Left hindlimb (tissue), 1 donor: ENCODE data around the gene RFX5.
A peak's percentile ranks its signal among the peaks of the same experiment; 100 is the strongest.
"Not testable (repeated sequence)": the region's sequence is repeated elsewhere in the genome, so short reads cannot be mapped to it uniquely, and the experiment has no call there.

Source experiments
- DNase-seq: peaks from one replicate; pipeline ENCODE4 v3.0.0-alpha.2; 2018

The RFX5 gene

GRCh38 chr1:151346769-151347522 lies at the start of gene RFX5:
Gene RFX5, minus strand, starts transcription at chr1:151347252. Its CDS starts 932 bp downstream, at chr1:151346320.
- DNase-seq: peak; percentile 96

GRCh38 chr1:151396265-151396664 lies 49.2 kb upstream of the RFX5 start:
- not testable (repeated sequence) for DNase-seq

GRCh38 chr1:151393583-151393982 lies 46.5 kb upstream of the RFX5 start:
- no peak for DNase-seq

GRCh38 chr1:151391079-151391563 lies 44.1 kb upstream of the RFX5 start:
- DNase-seq: no peak

GRCh38 chr1:151390221-151391078 lies 43.4 kb upstream of the RFX5 start:
- not testable (repeated sequence) for DNase-seq

- no peak for DNase-seq
Measured at GRCh38 chr1:151386002-151386401, 39.0 kb upstream of the RFX5 start.

- no peak for DNase-seq
Measured at GRCh38 chr1:151384584-151384983, 37.5 kb upstream of the RFX5 start.

- DNase-seq: no peak
Measured at GRCh38 chr1:151377150-151377884, 30.3 kb upstream of the RFX5 start.

GRCh38 chr1:151373196-151373595 lies 26.1 kb upstream of the RFX5 start:
- DNase-seq: no peak

GRCh38 chr1:151372058-151372934 lies 25.2 kb upstream of the RFX5 start, which contains the start of gene SELENBP1:
Gene SELENBP1, minus strand, starts transcription at chr1:151372705. Its CDS starts 64 bp downstream, at chr1:151372641.
- DNase-seq: peak; percentile 83

GRCh38 chr1:151371370-151372057 lies 24.5 kb upstream of the RFX5 start:
- DNase-seq: peak; percentile 72

GRCh38 chr1:151370211-151370911 lies 23.3 kb upstream of the RFX5 start:
- DNase-seq: no peak

- DNase-seq: no peak
Measured at GRCh38 chr1:151369621-151370048, 22.6 kb upstream of the RFX5 start.

GRCh38 chr1:151369302-151369610 lies 22.2 kb upstream of the RFX5 start:
- DNase-seq: no peak

GRCh38 chr1:151368393-151369301 lies 21.6 kb upstream of the RFX5 start:
- DNase-seq: no peak

GRCh38 chr1:151367658-151368392 lies 20.8 kb upstream of the RFX5 start:
- DNase-seq: no peak

- DNase-seq: no peak
Measured at GRCh38 chr1:151364996-151365395, 17.9 kb upstream of the RFX5 start.

GRCh38 chr1:151362308-151363155 lies 15.5 kb upstream of the RFX5 start:
- no peak for DNase-seq
